Nasal cavity respiratory epithelium epithelial cell of viscerocranial mucosa (primary cell): ENCODE measurements around the gene TNS3. TPM values are rescaled to one million over a fixed set of nuclear protein-coding genes. Genes with fewer than 3 reads are reported as not detected.

Experiments
- total RNA-seq: library from RNA; depleted of rRNA; stranded (reverse); fragments of >200 nt; gene quantifications from 2 replicates; pipeline ENCODE4 v1.2.3, GENCODE V29; 2014

TNS3 gene
- 1.7 and 7.8 TPM in 2 replicates for total RNA-seq

DNA sequence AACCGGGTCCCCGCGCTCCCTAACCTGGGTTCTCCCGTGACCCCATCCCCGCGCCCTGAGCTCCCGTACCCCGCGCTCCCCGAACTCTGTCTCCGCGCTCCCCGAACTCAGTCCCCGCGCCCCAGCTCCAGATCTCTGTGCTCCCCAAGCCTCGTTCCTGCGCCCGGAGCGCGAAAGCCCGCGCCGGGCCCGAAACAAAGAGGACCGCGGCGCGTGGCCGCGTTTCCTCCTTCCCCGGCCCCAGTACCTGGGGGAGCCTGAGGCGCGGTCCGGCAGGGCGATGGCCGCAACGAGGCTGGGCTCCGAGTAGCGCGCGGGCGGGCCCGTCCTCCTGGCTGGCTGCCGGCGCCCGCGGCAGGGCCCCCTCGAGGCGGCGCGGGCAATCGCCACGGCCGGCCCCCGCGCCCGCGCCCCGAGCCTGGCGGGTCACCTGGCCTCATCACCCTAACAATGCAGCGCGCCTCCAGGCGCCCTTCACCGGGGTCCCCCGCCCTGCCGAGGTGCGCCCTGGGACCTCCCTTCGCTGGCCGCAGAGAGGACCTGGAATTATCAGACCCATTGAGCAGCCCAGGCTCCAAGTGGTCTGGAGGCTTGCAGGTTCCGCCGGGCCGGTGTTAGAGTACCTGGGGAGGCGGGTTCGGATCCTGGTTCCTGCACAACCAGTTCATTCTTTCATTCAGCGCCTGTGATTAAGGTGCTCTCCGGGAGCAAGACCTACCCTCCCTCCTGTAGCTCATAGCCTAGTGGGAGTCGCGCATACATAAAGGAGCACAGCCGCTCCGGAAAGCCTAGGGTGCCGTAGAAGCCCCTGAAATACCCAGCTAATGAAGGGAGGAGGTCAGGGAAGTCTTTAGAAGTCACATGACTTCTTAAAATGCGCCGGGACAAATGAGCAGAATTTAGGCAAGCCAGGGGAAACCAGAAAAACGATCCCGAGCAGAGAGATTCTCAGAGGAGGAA lies at the start of gene TNS3:
TSS of gene TNS3 (minus strand) at position 308 of the 960 bp plus-strand sequence. CDS start 142,475 bp downstream, outside the sequence.

